Calu3 (cell line): ENCODE data around the gene CRY1. TPM values are rescaled to one million over a fixed set of nuclear protein-coding genes. Genes with fewer than 3 reads are reported as not detected.

ENCODE experiments used
- BruUV-seq: library from RNA; stranded (reverse); fragments of 400-500 nt; replicated peaks from 2 replicates; lab custom pipeline; 2021; lab: Mats Ljungman, UMichigan
- CTCF ChIA-PET: fragments of 300-600 bp; sonication (Branson Sonifier 250); formaldehyde crosslinking; loops from one replicate; lab custom pipeline; 2022; ENCODE audit warnings: antibody characterized with exemption; lab: Charles Lee
- DNase-seq: peaks from one replicate; pipeline ENCODE4 v3.0.0; 2022
- H3K27ac Mint-ChIP-seq: one replicate; pipeline ENCODE4 v1.8.0; 2022; ENCODE audit warnings: mixed read lengths; ENCODE audit not compliant: unreplicated experiment
- H3K27me3 Mint-ChIP-seq: one replicate; pipeline ENCODE4 v1.8.0; 2022; ENCODE audit warnings: mixed read lengths; ENCODE audit not compliant: unreplicated experiment
- H3K36me3 Mint-ChIP-seq: one replicate; pipeline ENCODE4 v1.8.0; 2022; ENCODE audit warnings: mild to moderate bottlenecking, moderate library complexity, mixed read lengths; ENCODE audit not compliant: insufficient read depth, unreplicated experiment
- H3K4me1 Mint-ChIP-seq: one replicate; pipeline ENCODE4 v1.8.0; 2022; ENCODE audit warnings: mild to moderate bottlenecking, low read depth, mixed read lengths; ENCODE audit not compliant: unreplicated experiment
- H3K4me3 Mint-ChIP-seq: one replicate; pipeline ENCODE4 v1.8.0; 2022; ENCODE audit warnings: mild to moderate bottlenecking, low read depth, moderate library complexity, mixed read lengths; ENCODE audit not compliant: unreplicated experiment
- H3K9me3 Mint-ChIP-seq: one replicate; pipeline ENCODE4 v1.8.0; 2022; ENCODE audit warnings: low read depth, mixed read lengths; ENCODE audit not compliant: unreplicated experiment
- intact Hi-C: fragments of 100-400 bp; cut with micrococcal nuclease; formaldehyde crosslinking; loops from one replicate; pipeline ENCODE4 v1.10.0; 2022; ENCODE audit not compliant: unreplicated experiment
- total RNA-seq: library from RNA; stranded (reverse); gene quantifications from 2 replicates; pipeline ENCODE4 v1.2.3, GENCODE V29; 2022
- TF ChIP-seq, protein P1 (sequence below): fragments of 200-600 bp; IDR thresholded peaks from one replicate; pipeline ENCODE4 v1.8.0; 2022; ENCODE audit warnings: antibody characterized with exemption; ENCODE audit not compliant: unreplicated experiment

Gene CRY1
- total RNA-seq, 1 experiment from 2014 or later, result 19.7 TPM

DNA sequence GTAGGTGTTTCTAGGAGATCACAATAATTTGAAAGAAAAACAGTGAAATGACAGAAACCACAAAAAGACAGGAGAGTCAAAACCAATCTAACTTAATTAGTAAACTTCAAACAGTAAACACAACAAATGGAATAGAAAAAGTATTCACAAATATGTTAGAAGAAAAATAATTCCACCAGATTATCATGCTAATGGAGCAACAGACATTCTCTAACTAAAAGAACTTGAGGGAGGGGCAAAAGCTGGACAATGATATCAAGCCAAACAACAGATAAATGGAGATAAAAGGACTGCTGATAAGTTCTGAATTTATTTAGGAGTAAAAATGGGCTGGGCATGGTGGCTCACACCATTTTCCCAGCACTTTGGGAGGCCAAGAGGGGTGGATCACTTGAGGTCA lies 28.7 kb downstream of the CRY1 start:
- no peaks in the 10 kb centered on the region for H3K4me1 Mint-ChIP-seq
- H3K9me3 Mint-ChIP-seq, result no peaks in the 10 kb centered on the region
- no peak overlapping the region for H3K4me3 Mint-ChIP-seq
- no TSS peak for BruUV-seq
- CTCF ChIA-PET, result no interaction called here
- no peak overlapping the region for H3K27ac Mint-ChIP-seq
- no peaks in the 10 kb centered on the region for H3K27me3 Mint-ChIP-seq
- H3K36me3 Mint-ChIP-seq, result no peaks in the 10 kb centered on the region
- intact Hi-C loops, result no loop called here
- TF ChIP-seq, protein P1, sequence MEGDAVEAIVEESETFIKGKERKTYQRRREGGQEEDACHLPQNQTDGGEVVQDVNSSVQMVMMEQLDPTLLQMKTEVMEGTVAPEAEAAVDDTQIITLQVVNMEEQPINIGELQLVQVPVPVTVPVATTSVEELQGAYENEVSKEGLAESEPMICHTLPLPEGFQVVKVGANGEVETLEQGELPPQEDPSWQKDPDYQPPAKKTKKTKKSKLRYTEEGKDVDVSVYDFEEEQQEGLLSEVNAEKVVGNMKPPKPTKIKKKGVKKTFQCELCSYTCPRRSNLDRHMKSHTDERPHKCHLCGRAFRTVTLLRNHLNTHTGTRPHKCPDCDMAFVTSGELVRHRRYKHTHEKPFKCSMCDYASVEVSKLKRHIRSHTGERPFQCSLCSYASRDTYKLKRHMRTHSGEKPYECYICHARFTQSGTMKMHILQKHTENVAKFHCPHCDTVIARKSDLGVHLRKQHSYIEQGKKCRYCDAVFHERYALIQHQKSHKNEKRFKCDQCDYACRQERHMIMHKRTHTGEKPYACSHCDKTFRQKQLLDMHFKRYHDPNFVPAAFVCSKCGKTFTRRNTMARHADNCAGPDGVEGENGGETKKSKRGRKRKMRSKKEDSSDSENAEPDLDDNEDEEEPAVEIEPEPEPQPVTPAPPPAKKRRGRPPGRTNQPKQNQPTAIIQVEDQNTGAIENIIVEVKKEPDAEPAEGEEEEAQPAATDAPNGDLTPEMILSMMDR, result no peak
- DNase-seq, result no peak

DNA sequence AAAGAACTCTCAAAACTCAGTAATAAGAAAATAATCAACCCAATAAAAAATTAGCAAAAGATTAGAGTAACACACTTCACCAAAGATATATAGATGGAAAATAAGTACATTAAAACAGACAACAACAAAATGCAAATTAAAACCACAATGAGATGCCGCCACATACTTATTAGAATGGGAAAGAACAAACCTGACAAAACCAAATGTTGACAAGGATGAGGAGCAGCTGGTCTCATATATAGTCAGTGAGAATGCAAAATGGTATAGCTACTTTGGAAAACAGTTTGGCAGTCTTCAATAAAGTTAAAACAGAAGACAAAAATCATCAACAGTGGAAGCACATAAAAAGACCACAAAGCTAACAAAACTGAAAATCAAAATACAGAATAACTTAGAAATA lies 29.1 kb downstream of the CRY1 start:
- BruUV-seq, result no TSS peak

DNA sequence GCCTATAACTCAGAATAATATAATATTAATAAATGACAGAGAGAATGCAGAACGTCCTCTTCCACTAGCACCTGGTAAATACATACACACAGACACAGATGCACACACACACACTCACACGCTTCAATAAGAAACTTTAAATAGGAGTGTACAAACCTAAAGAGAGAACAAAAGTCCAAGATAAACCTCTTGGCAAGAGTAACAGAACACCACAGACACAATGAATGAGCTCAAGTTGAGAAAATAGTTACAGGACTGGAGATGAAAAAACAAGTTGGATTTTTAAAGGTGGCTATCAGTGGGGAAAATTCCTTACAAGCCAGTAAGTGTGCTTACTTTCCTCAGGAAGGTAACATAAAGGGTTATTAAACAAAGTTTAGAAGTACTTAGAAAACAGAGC lies 35.2 kb downstream of the CRY1 start:
- DNase-seq, result no peak
- Mint-ChIP-seq H3K4me1 (peaks cover 10% of the 10 kb centered on the region), H3K27me3 (no peaks in the 10 kb centered on the region), H3K4me3 (no peak overlapping the region), H3K36me3 (no peaks in the 10 kb centered on the region), H3K9me3 (peaks cover 2% of the 10 kb centered on the region), H3K27ac (no peak overlapping the region)
- intact Hi-C loops, result no loop called here
- CTCF ChIA-PET, result no interaction called here
- TF ChIP-seq, protein P1, result no peak
- no TSS peak for BruUV-seq

More for the DNA sequence above, 29.1 kb downstream of the CRY1 start:
- H3K27me3 Mint-ChIP-seq, result no peaks in the 10 kb centered on the region
- H3K4me1 Mint-ChIP-seq, result no peaks in the 10 kb centered on the region
- TF ChIP-seq, protein P1, result no peak
- no peak overlapping the region for H3K4me3 Mint-ChIP-seq
- intact Hi-C loops, result no loop called here
- CTCF ChIA-PET, result no interaction called here
- no peak for DNase-seq
- H3K36me3 Mint-ChIP-seq, result no peaks in the 10 kb centered on the region
- no peak overlapping the region for H3K27ac Mint-ChIP-seq
- H3K9me3 Mint-ChIP-seq, result no peaks in the 10 kb centered on the region

DNA sequence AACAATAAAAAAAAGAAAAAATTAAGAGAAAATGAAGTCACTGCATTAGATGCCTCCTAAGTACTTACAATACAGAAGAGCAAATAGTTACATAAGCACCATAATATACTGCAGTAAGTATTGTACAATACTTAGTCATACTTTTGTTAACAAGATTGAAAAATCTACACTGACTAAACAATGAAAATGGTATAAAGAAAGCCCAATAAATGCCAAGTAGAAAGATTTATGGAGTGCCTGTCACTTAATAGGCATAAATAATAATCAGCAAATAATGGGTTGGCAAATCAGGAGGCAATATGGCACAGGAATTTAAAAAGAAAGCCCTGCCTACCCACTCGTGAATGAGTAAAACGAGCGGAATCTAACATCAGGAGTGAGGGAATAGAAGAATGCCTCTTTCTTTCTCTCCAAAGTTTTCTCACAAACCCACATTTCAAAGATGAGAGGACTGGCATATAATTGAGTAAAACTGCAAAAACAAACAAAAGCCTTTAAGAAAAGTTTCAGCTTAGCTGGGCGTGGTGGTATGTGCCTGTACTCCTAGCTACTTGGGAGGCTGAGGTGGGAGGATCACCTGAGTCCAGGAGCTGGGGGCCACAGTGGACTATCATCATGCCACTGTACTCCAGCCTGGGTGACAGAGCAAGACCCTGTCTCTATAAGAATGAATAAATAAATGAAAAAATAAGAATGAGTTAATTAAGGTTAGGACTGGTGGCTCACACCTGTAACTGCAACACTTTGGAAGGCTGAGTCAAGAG lies 36.1 kb downstream of the CRY1 start:
- H3K36me3 Mint-ChIP-seq, result no peaks in the 10 kb centered on the region
- no TSS peak for BruUV-seq
- no peak overlapping the region for H3K27ac Mint-ChIP-seq
- peaks cover 4% of the 10 kb centered on the region for H3K9me3 Mint-ChIP-seq
- intact Hi-C loops, result no loop called here
- H3K4me1 Mint-ChIP-seq, result peaks cover 10% of the 10 kb centered on the region
- CTCF ChIA-PET, result no interaction called here
- no peaks in the 10 kb centered on the region for H3K27me3 Mint-ChIP-seq
- TF ChIP-seq, protein P1, result no peak
- H3K4me3 Mint-ChIP-seq, result no peak overlapping the region
- DNase-seq, result no peak
